Neutrophil (primary cell): ENCODE data around the gene ARFGEF2.
"Not testable (repeated sequence)": the region's sequence is repeated elsewhere in the genome, so short reads cannot be mapped to it uniquely, and the experiment has no call there.

Experiments
- H3K27ac ChIP-seq: fragments of 200-600 bp; sonication (generic); 2 replicates; pipeline ENCODE4 v1.5.1; 2016; ENCODE audit warnings: mild to moderate bottlenecking, moderate library complexity
- H3K27me3 ChIP-seq: fragments of 200-600 bp; sonication (generic); 2 replicates; pipeline ENCODE4 v1.6.0; 2016; ENCODE audit warnings: mild to moderate bottlenecking
- H3K36me3 ChIP-seq: fragments of 200-600 bp; sonication (generic); 2 replicates; pipeline ENCODE4 v1.5.1; 2017
- H3K4me1 ChIP-seq, 2 experiments: fragments of 200-600 bp in 1 of 2; sonication (generic) in 1 of 2; 1 replicate in 1 of 2; 2 replicates in 1 of 2; pipeline versions ENCODE4 v1.5.1 to v1.6.1; 2013 to 2016; ENCODE audit warnings: low read depth in 1 of 2, low read length in 1 of 2, mild to moderate bottlenecking in 1 of 2, moderate library complexity in 1 of 2; ENCODE audit not compliant: control insufficient read depth in 1 of 2, insufficient read depth in 1 of 2
- H3K4me3 ChIP-seq, 2 experiments: fragments of 200-600 bp in 1 of 2; sonication (generic) in 1 of 2; 1 replicate in 1 of 2; 2 replicates in 1 of 2; pipeline ENCODE4 v1.5.1; 2013 to 2016; ENCODE audit warnings: low read depth in 1 of 2, low read length in 1 of 2, mild to moderate bottlenecking in 1 of 2, moderate library complexity in 1 of 2
- H3K9me3 ChIP-seq: fragments of 200-600 bp; sonication (generic); 2 replicates; pipeline ENCODE4 v1.5.1; 2016
- TF ChIP-seq, protein P1 (sequence below): fragments of 200-600 bp; sonication (generic); IDR thresholded peaks from 2 replicates; pipeline ENCODE4 v1.5.1; 2016; ENCODE audit warnings: antibody characterized with exemption

The ARFGEF2 gene

DNA sequence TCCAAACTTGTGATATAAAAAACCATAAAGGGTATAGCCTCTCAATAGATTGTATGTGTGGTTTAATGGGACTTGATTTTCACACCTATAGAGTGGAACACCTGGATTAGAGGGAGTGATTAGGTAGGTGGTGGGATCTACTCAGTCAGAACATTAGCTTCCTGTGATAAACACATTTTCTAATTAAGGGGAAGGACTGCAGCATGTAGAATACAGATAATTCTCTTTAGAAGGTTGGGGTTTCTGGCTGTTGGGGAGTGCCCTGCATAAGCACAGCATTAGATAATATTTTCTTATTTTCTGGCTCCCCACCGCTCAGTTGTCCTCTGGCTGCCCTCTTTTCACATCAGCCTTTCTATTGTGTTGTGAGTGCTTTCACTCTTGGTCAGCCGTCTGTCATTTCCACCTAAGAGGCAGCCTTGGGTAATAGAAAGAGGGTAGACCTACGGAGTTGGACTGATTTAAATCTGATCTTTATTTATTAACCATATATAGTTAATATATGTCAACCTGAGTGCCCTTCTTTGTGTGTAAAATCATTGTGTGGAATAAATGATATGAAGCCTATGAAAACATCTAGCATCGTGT, 132.6 kb downstream of the ARFGEF2 start:
- no peak overlapping the region for H3K27ac ChIP-seq

DNA sequence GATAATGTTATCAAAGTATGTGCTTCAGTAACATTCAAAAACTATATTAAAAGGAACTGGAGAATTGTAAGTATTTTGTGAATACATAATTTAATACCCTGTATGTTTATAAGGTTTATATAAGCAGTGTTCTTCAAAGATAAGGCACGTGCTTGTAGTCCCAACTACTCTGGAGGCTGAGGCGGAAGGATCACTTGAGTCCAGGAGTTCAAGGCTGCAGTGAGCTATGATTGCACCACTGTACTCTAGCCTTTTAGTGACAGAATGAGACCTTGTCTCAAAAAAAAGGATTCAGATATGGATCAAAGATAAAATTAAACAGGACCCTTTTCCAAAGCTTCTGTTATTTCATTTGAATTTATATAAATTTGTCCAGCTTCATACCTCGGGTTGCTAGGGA, 141.8 kb downstream of the ARFGEF2 start:
- peaks cover 48% of the 10 kb centered on the region for H3K36me3 ChIP-seq
- no peak overlapping the region for H3K4me3 ChIP-seq
- no peaks in the 10 kb centered on the region for H3K27me3 ChIP-seq
- no peaks in the 10 kb centered on the region for H3K9me3 ChIP-seq
- TF ChIP-seq, protein P1, sequence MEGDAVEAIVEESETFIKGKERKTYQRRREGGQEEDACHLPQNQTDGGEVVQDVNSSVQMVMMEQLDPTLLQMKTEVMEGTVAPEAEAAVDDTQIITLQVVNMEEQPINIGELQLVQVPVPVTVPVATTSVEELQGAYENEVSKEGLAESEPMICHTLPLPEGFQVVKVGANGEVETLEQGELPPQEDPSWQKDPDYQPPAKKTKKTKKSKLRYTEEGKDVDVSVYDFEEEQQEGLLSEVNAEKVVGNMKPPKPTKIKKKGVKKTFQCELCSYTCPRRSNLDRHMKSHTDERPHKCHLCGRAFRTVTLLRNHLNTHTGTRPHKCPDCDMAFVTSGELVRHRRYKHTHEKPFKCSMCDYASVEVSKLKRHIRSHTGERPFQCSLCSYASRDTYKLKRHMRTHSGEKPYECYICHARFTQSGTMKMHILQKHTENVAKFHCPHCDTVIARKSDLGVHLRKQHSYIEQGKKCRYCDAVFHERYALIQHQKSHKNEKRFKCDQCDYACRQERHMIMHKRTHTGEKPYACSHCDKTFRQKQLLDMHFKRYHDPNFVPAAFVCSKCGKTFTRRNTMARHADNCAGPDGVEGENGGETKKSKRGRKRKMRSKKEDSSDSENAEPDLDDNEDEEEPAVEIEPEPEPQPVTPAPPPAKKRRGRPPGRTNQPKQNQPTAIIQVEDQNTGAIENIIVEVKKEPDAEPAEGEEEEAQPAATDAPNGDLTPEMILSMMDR, result no peak
- no peak overlapping the region for H3K27ac ChIP-seq
- no peaks in the 10 kb centered on the region for H3K4me1 ChIP-seq

More for the DNA sequence above, 132.6 kb downstream of the ARFGEF2 start:
- H3K4me3 ChIP-seq, result no peak overlapping the region
- H3K4me1 ChIP-seq, result no peaks in the 10 kb centered on the region
- H3K27me3 ChIP-seq, result no peaks in the 10 kb centered on the region
- TF ChIP-seq, protein P1, result no peak
- no peaks in the 10 kb centered on the region for H3K9me3 ChIP-seq
- H3K36me3 ChIP-seq, result peaks cover 6% of the 10 kb centered on the region

DNA sequence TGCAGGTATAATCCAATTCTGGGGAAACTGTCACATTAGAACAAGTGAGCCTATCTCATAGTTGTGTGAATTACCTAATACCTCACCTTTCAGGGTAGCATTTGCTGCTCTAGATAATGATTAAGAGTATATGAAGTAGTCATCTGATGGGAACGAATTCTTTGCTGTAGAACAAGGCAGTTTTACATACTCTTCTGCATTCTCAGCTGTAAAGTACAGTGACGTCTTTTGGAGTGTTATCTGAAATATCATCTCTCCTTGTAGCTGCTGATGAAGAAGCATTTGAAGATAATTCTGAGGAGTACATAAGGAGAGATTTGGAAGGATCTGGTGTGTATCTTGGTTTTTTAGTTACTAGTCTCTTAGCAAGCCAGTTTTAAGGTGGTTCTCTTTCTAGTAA, 153.0 kb downstream of the ARFGEF2 start:
- TF ChIP-seq, protein P1, result no peak
- peaks cover 96% of the 10 kb centered on the region for H3K36me3 ChIP-seq
- no peak overlapping the region for H3K4me3 ChIP-seq
- H3K27ac ChIP-seq, result no peak overlapping the region
- no peaks in the 10 kb centered on the region for H3K27me3 ChIP-seq
- H3K9me3 ChIP-seq, result no peaks in the 10 kb centered on the region
- H3K4me1 ChIP-seq, result no peaks in the 10 kb centered on the region

DNA sequence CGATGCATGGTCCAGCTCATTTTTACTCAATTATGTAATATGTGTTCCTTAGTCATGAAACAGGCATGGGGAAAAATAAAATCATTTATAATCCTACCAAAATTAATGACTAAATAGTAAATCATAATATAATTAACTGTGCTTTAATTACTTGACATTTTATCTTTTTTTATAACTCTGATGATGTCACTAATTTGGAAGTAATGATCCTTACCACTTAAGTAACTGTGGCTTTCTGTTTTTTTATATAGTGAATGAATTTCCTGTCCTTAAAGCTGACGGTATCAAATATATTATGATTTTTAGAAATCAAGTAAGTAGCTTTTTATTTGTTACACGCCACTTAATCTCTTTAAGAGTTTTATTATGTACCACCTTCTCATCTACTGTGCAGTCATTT, 156.8 kb downstream of the ARFGEF2 start:
- H3K36me3 ChIP-seq, result peaks cover 91% of the 10 kb centered on the region
- TF ChIP-seq, protein P1, result no peak

DNA sequence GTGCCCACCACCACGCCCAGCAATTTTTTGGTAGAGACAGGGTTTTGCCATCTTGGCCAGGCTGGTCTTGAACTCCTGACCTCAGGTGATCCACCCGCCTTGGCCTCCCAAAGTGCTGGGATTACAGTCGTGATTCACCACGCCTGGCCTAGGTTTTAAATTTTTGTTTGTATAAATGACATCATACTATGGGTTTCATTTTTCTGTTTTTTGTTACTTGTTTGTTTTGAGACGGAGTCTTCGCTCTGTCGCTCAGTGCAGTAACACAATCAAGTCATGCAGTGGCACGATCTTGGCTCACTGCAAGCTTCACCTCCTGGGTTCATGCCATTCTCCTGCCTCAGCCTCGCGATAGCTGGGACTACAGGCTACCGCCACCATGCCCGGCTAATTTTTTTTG, 160.8 kb downstream of the ARFGEF2 start:
- H3K36me3 ChIP-seq, result peaks cover 86% of the 10 kb centered on the region
- not testable (repeated sequence) for H3K4me3 ChIP-seq, H3K27me3 ChIP-seq, H3K9me3 ChIP-seq, H3K27ac ChIP-seq, H3K4me1 ChIP-seq

More for the DNA sequence above, 156.8 kb downstream of the ARFGEF2 start:
- Histone ChIP-seq H3K9me3 (no peaks in the 10 kb centered on the region), H3K27me3 (no peaks in the 10 kb centered on the region), H3K27ac (no peak overlapping the region), H3K4me3 (no peak overlapping the region), H3K4me1 (no peaks in the 10 kb centered on the region)
